GM12891 (cell line): ENCODE measurements around the gene NR2E3.

Experiments
- POLR2A ChIP-seq: IDR thresholded peaks from 2 replicates; pipeline ENCODE4 v1.6.1; 2011; ENCODE audit warnings: low read depth, low read length, control low read depth
- POLR2AphosphoS5 ChIP-seq: IDR thresholded peaks from 2 replicates; pipeline ENCODE4 v1.6.1; 2011; ENCODE audit warnings: low read depth, low read length, control low read depth
- SPI1 ChIP-seq: IDR thresholded peaks from 2 replicates; pipeline ENCODE4 v1.6.1; 2011; ENCODE audit warnings: low read depth, low read length, control low read depth
- TAF1 ChIP-seq: IDR thresholded peaks from 2 replicates; pipeline ENCODE4 v1.6.1; 2011; ENCODE audit warnings: low read depth, low read length, control low read depth

DNA sequence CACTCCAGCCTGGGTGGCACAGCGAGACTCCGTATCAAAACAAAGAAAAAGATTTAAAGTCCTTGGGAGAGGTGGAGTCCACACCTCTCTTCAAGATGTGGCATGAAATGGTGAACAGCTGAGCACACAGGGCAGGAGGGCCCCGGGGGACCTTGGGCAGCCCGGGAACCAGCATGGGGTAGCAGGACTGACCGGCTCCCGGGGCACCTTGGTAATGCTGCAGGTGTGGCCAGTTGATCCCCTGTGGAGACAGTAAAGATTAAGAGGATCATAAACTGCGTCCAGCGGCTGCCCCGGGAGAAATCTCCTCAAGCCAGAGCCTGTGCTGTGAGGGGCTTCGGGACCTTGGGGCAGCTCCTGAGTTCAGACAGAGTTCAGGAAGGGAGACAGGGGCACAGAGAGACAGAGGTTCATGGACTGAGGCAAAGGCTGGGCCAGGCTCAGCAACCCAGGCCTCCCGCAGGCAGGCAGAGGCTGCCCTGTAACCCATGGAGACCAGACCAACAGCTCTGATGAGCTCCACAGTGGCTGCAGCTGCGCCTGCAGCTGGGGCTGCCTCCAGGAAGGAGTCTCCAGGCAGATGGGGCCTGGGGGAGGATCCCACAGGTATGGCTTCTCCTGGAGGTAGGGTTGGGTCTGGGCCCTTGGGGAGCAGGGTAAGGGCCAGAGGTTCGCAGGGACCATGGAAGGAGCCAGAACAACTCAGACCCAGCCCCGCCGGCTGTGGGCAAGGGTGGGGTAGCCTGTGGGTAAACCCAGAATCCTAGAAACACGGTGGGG lies at the start of gene NR2E3:
- TF ChIP-seq POLR2AphosphoS5 (no peak), POLR2A (no peak), SPI1 (no peak), TAF1 (no peak)
